Measurements from ENCODE around the gene CFP. TPM values are rescaled to one million over a fixed set of nuclear protein-coding genes. Genes with fewer than 3 reads are reported as not detected.

The CFP gene
- total RNA-seq, 1 donor from 2014 or later = 0.51 TPM

GRCh38 chrX:47581731-47582647 is 47.7 kb downstream of the CFP start, which contains the start of gene TIMP1:
Gene TIMP1 (plus strand): TSS chrX:47582436. CDS start chrX:47583416, 980 bp downstream.
- no peak for TF ChIP-seq CTCF (conservative IDR thresholded peaks at IDR 0.05)
- peak; percentile 81 for DNase-seq (ENCODE audit: extremely low spot score, unreplicated experiment)
- peaks cover 11% of the 10 kb centered on the region for H3K4me1 Mint-ChIP-seq (ENCODE audit: unreplicated experiment)
- peak within 1 kb of the TSS; percentile 10 for H3K27ac Mint-ChIP-seq
- H3K4me3 Mint-ChIP-seq = peak within 1 kb of the TSS; percentile 71
- H3K36me3 Mint-ChIP-seq = peaks cover 9% of the 10 kb centered on the region
- H3K9me3 Mint-ChIP-seq = no peaks in the 10 kb centered on the region
- peaks cover 4% of the 10 kb centered on the region for H3K27me3 Mint-ChIP-seq

- no peak overlapping the region for H3K27ac Mint-ChIP-seq
- no peak for TF ChIP-seq CTCF (conservative IDR thresholded peaks at IDR 0.05)
- no peaks in the 10 kb centered on the region for H3K9me3 Mint-ChIP-seq
- H3K27me3 Mint-ChIP-seq = peaks cover 4% of the 10 kb centered on the region
- peaks cover 11% of the 10 kb centered on the region for H3K4me1 Mint-ChIP-seq (ENCODE audit: unreplicated experiment)
- no peak overlapping the region for H3K4me3 Mint-ChIP-seq
- peaks cover 9% of the 10 kb centered on the region for H3K36me3 Mint-ChIP-seq
- no peak for DNase-seq (ENCODE audit: extremely low spot score, unreplicated experiment)
Observed at GRCh38 chrX:47579537-47579936, 50.2 kb downstream of the CFP start.

GRCh38 chrX:47578692-47579091 is 51.0 kb downstream of the CFP start:
- no peak overlapping the region for H3K27ac Mint-ChIP-seq
- no peak for DNase-seq (ENCODE audit: extremely low spot score, unreplicated experiment)
- TF ChIP-seq CTCF (conservative IDR thresholded peaks at IDR 0.05) = no peak
- peaks cover 6% of the 10 kb centered on the region for H3K36me3 Mint-ChIP-seq
- H3K27me3 Mint-ChIP-seq = peaks cover 4% of the 10 kb centered on the region
- no peaks in the 10 kb centered on the region for H3K9me3 Mint-ChIP-seq
- H3K4me3 Mint-ChIP-seq = no peak overlapping the region
- H3K4me1 Mint-ChIP-seq (ENCODE audit: unreplicated experiment) = peaks cover 11% of the 10 kb centered on the region

- DNase-seq (ENCODE audit: extremely low spot score, unreplicated experiment) = no peak
- peaks cover 17% of the 10 kb centered on the region for H3K4me1 Mint-ChIP-seq (ENCODE audit: unreplicated experiment)
- no peaks in the 10 kb centered on the region for H3K9me3 Mint-ChIP-seq
- peaks cover 8% of the 10 kb centered on the region for H3K36me3 Mint-ChIP-seq
- peaks cover 4% of the 10 kb centered on the region for H3K27me3 Mint-ChIP-seq
- no peak overlapping the region for H3K27ac Mint-ChIP-seq
- H3K4me3 Mint-ChIP-seq = no peak overlapping the region
- no peak for TF ChIP-seq CTCF (conservative IDR thresholded peaks at IDR 0.05)
Observed at GRCh38 chrX:47577901-47578300, 51.8 kb downstream of the CFP start.

- H3K4me3 Mint-ChIP-seq = no peak overlapping the region
- peaks cover 8% of the 10 kb centered on the region for H3K36me3 Mint-ChIP-seq
- no peaks in the 10 kb centered on the region for H3K9me3 Mint-ChIP-seq
- DNase-seq (ENCODE audit: extremely low spot score, unreplicated experiment) = no peak
- peaks cover 4% of the 10 kb centered on the region for H3K27me3 Mint-ChIP-seq
- H3K4me1 Mint-ChIP-seq (ENCODE audit: unreplicated experiment) = peaks cover 17% of the 10 kb centered on the region
- no peak for TF ChIP-seq CTCF (conservative IDR thresholded peaks at IDR 0.05)
- H3K27ac Mint-ChIP-seq = no peak overlapping the region
Observed at GRCh38 chrX:47577424-47577823, 52.3 kb downstream of the CFP start.

All from type B pancreatic cell (in vitro differentiated cells).